IMR-90 (cell line): ENCODE results near the gene ABL2. TPM values are rescaled to one million over a fixed set of nuclear protein-coding genes. Genes with fewer than 3 reads are reported as not detected.

Experiments
- ATAC-seq: fragments of 200-7000 bp; cut with Tn5 transposase; 2 replicates; pipeline ENCODE4 v1.9.1; 2020; ENCODE audit warnings: low read depth, mild to moderate bottlenecking, moderate library complexity
- BruUV-seq: library from RNA; stranded (reverse); fragments of 400-500 nt; replicated peaks from 2 replicates; lab custom pipeline; 2021; lab: Mats Ljungman, UMichigan
- CTCF ChIA-PET: fragments of 300-600 bp; formaldehyde crosslinking; extraction: SDS; loops from one replicate; lab custom pipeline; 2021; ENCODE audit warnings: antibody characterized with exemption; lab: Yijun Ruan, JAX
- POLR2A ChIA-PET: fragments of 300-600 bp; sonication (Branson Sonifier 250); formaldehyde crosslinking; loops from one replicate; lab custom pipeline; 2022; ENCODE audit warnings: antibody characterized with exemption; ENCODE audit not compliant: unreplicated experiment; lab: Charles Lee
- DNase-seq: peaks from one replicate; pipeline ENCODE4 v3.0.0; 2013
- H2AFZ ChIP-seq: replicated peaks from 2 replicates; pipeline ENCODE3; 2013; ENCODE audit warnings: low read length, mild to moderate bottlenecking; ENCODE audit not compliant: poor library complexity
- H2AK5ac ChIP-seq: 2 replicates; pipeline ENCODE4 v1.6.1; 2013; ENCODE audit warnings: low read depth, low read length, inconsistent platforms
- H2AK9ac ChIP-seq: replicated peaks from 2 replicates; pipeline ENCODE3; 2013; ENCODE audit warnings: mild to moderate bottlenecking, low read depth, low read length, moderate library complexity; ENCODE audit not compliant: poor library complexity
- H2BK120ac ChIP-seq: 2 replicates; pipeline ENCODE4 v1.6.1; 2013; ENCODE audit warnings: low read depth, low read length, inconsistent platforms
- H2BK15ac ChIP-seq: 3 replicates; pipeline ENCODE4 v1.6.1; 2013; ENCODE audit warnings: low read depth, low read length, inconsistent platforms
- H2BK20ac ChIP-seq: 2 replicates; pipeline ENCODE4 v1.6.1; 2013; ENCODE audit warnings: low read depth, mild to moderate bottlenecking, inconsistent platforms, low read length, moderate library complexity
- H2BK5ac ChIP-seq: 2 replicates; pipeline ENCODE4 v1.6.1; 2013; ENCODE audit warnings: mild to moderate bottlenecking, low read depth, low read length, inconsistent platforms; ENCODE audit not compliant: poor library complexity, severe bottlenecking
- H3K14ac ChIP-seq: replicated peaks from 2 replicates; pipeline ENCODE4 v1.6.1; 2013; ENCODE audit warnings: low read depth, low read length, inconsistent platforms
- H3K18ac ChIP-seq: 2 replicates; pipeline ENCODE4 v1.6.1; 2013; ENCODE audit warnings: low read depth, low read length, control low read depth
- H3K23ac ChIP-seq: 2 replicates; pipeline ENCODE4 v1.6.1; 2013; ENCODE audit warnings: low read depth, low read length, inconsistent platforms
- H3K27ac ChIP-seq: 2 replicates; pipeline ENCODE4 v1.5.1; 2013; ENCODE audit warnings: mild to moderate bottlenecking, control low read depth, low read length; ENCODE audit not compliant: insufficient read depth
- H3K27me3 ChIP-seq: 2 replicates; pipeline ENCODE4 v1.6.1; 2013; ENCODE audit warnings: low read length; ENCODE audit not compliant: control insufficient read depth, insufficient read depth
- H3K36me3 ChIP-seq: 2 replicates; pipeline ENCODE4 v1.6.1; 2013; ENCODE audit warnings: low read length, mixed read lengths; ENCODE audit not compliant: control insufficient read depth, insufficient read depth
- H3K4ac ChIP-seq: 2 replicates; pipeline ENCODE4 v1.6.1; 2013; ENCODE audit warnings: low read depth, low read length, inconsistent platforms
- H3K4me1 ChIP-seq: 2 replicates; pipeline ENCODE4 v1.6.1; 2013; ENCODE audit warnings: low read length, mixed read lengths; ENCODE audit not compliant: control insufficient read depth, insufficient read depth
- H3K4me2 ChIP-seq: 2 replicates; pipeline ENCODE4 v1.6.1; 2013; ENCODE audit warnings: low read depth, mild to moderate bottlenecking, control low read depth, low read length, moderate library complexity
- H3K4me3 ChIP-seq: 2 replicates; pipeline ENCODE4 v1.5.1; 2013; ENCODE audit warnings: low read depth, mild to moderate bottlenecking, control low read depth, low read length, moderate library complexity; ENCODE audit not compliant: insufficient read depth
- H3K56ac ChIP-seq: 2 replicates; pipeline ENCODE4 v1.6.1; 2013; ENCODE audit warnings: low read length, inconsistent platforms; ENCODE audit not compliant: insufficient read depth; ENCODE audit errors: extremely low read depth
- H3K79me1 ChIP-seq, 2 experiments: 2 replicates each; pipeline ENCODE4 v1.6.1; 2013; ENCODE audit warnings: low read length in 2 of 2, inconsistent platforms in 1 of 2, low read depth in 1 of 2
- H3K9ac ChIP-seq: 2 replicates; pipeline ENCODE4 v1.6.1; 2013; ENCODE audit warnings: low read depth, low read length, control low read depth
- H3K9me1 ChIP-seq: 2 replicates; pipeline ENCODE4 v1.6.1; 2013; ENCODE audit warnings: low read length, inconsistent platforms; ENCODE audit not compliant: insufficient read depth
- H3K9me3 ChIP-seq: 2 replicates; pipeline ENCODE4 v1.6.1; 2013; ENCODE audit warnings: low read length; ENCODE audit not compliant: control insufficient read depth, insufficient read depth
- H4K20me1 ChIP-seq: 2 replicates; pipeline ENCODE4 v1.6.1; 2013; ENCODE audit warnings: low read length, inconsistent platforms; ENCODE audit not compliant: insufficient read depth
- H4K5ac ChIP-seq: 2 replicates; pipeline ENCODE4 v1.6.1; 2013; ENCODE audit warnings: mild to moderate bottlenecking, low read depth, low read length, control low read depth
- H4K8ac ChIP-seq, 2 experiments: 2 replicates each; pipeline ENCODE4 v1.6.1; 2013; ENCODE audit warnings: low read depth in 2 of 2, low read length in 2 of 2, control low read depth in 1 of 2, inconsistent platforms in 1 of 2
- H4K91ac ChIP-seq: 2 replicates; pipeline ENCODE4 v1.6.1; 2013; ENCODE audit warnings: low read depth, low read length, inconsistent platforms; ENCODE audit not compliant: insufficient read depth
- BHLHE40 ChIP-seq: fragments of 150-350 bp; IDR thresholded peaks from 2 replicates; pipeline ENCODE4 v1.6.1; 2016; ENCODE audit warnings: mild to moderate bottlenecking, low read depth, low read length
- FOS ChIP-seq: fragments of 150-350 bp; IDR thresholded peaks from 2 replicates; pipeline ENCODE4 v1.6.1; 2016; ENCODE audit warnings: low read depth, low read length
- MXI1 ChIP-seq: IDR thresholded peaks from 2 replicates; pipeline ENCODE4 v1.6.1; 2012; ENCODE audit warnings: low read depth, mild to moderate bottlenecking, low read length, moderate library complexity, borderline replicate concordance
- NFE2L2 ChIP-seq: fragments of 150-350 bp; IDR thresholded peaks from 2 replicates; pipeline ENCODE4 v1.6.1; 2016; ENCODE audit warnings: low read depth, mild to moderate bottlenecking, low read length
- RAD21 ChIP-seq: IDR thresholded peaks from 2 replicates; pipeline ENCODE4 v1.6.1; 2012; ENCODE audit warnings: low read length, improper control_type of control experiment
- RCOR1 ChIP-seq: IDR thresholded peaks from 2 replicates; pipeline ENCODE4 v1.6.1; 2012; ENCODE audit warnings: mild to moderate bottlenecking, low read length, improper control_type of control experiment; ENCODE audit not compliant: insufficient replicate concordance
- RFX5 ChIP-seq: IDR thresholded peaks from 2 replicates; pipeline ENCODE4 v1.8.0; 2012; ENCODE audit warnings: low read depth, mild to moderate bottlenecking, low read length, moderate library complexity
- SMC3 ChIP-seq: fragments of 150-350 bp; IDR thresholded peaks from 2 replicates; pipeline ENCODE4 v1.6.1; 2016; ENCODE audit warnings: low read depth, mild to moderate bottlenecking, antibody characterized with exemption, low read length, moderate library complexity
- USF2 ChIP-seq: fragments of 150-350 bp; IDR thresholded peaks from 2 replicates; pipeline ENCODE4 v1.6.1; 2017; ENCODE audit warnings: mild to moderate bottlenecking, antibody characterized with exemption, low read length, low read depth
- WGBS, 2 experiments: methylation state at CpG; one replicate each; pipeline versions ENCODE4 v1.1.5 to v1.1.7; 2013; ENCODE audit warnings: missing lambda C conversion rate in 2 of 2; ENCODE audit not compliant: insufficient read length in 1 of 2; ENCODE audit errors: extremely low coverage in 2 of 2; 5-methylcytosine and 5-hydroxymethylcytosine counted together
- dilution Hi-C: fragments of 300-500 bp; cut with HindIII; formaldehyde crosslinking; loops from one replicate; pipeline ENCODE4 v1.14.3; 2018; ENCODE audit warnings: low sequenced_read_pairs; ENCODE audit not compliant: unreplicated experiment
- in situ Hi-C: fragments of 300-500 bp; cut with MboI; formaldehyde crosslinking; loops from 3 replicates; pipeline ENCODE4 v1.14.3; 2019; ENCODE audit warnings: low sequenced_read_pairs, inconsistent platforms, mixed read lengths
- intact Hi-C: fragments of 100-400 bp; cut with micrococcal nuclease; formaldehyde crosslinking; loops from 2 replicates; pipeline ENCODE4 v1.10.0; 2022
- polyA plus RNA-seq, 3 experiments: library from polyadenylated mRNA; depleted of rRNA; stranded (reverse); fragments of >200 nt; gene quantifications; 2 replicates each; pipeline ENCODE4 v1.2.3, GENCODE V29; 2012; ENCODE audit warnings: low replicate concordance in 1 of 3
- total RNA-seq: library from RNA; depleted of rRNA; stranded (reverse); fragments of >200 nt; gene quantifications from 2 replicates; pipeline ENCODE4 v1.2.3, GENCODE V29; 2012
- TF ChIP-seq, protein P1 (sequence below): conservative IDR thresholded peaks from 2 replicates; pipeline ENCODE4 v1.5.1; 2012; ENCODE audit warnings: mild to moderate bottlenecking, low read depth, low read length, improper control_type of control experiment

The ABL2 gene
- total and polyA plus RNA-seq, 2 of the 4 experiments (the other 2 are of a cell fraction): 9.7 to 110 TPM

GRCh38 chr1:179208681-179209477 is 20.6 kb downstream of the ABL2 start:
- peaks cover 12 to 50% of the 10 kb centered on the region in 2 experiments; a peak in 3 of 4 replicates for H3K79me1 ChIP-seq
- no peaks in the 10 kb centered on the region for H3K9me3 ChIP-seq
- H3K9me1 ChIP-seq: peaks cover 5% of the 10 kb centered on the region
- no peak overlapping the region for H2BK20ac ChIP-seq
- H2BK15ac ChIP-seq: no peak overlapping the region
- no peak overlapping the region for H2AFZ ChIP-seq
- H2BK5ac ChIP-seq: no peak overlapping the region
- intact Hi-C loops (no loop called here), dilution Hi-C loops (no loop called here), in situ Hi-C loops (no loop called here)
- peaks cover 2% of the 10 kb centered on the region; the same call in 1 of the 2 replicates for H3K4me1 ChIP-seq
- DNase-seq (no peak), ATAC-seq (peak; percentile 21; the same call in 1 of the 2 replicates)
- H3K4ac ChIP-seq: no peak overlapping the region
- no peak overlapping the region for H3K4me2 ChIP-seq
- H3K56ac ChIP-seq: no peak overlapping the region
- no peak overlapping the region for H2BK120ac ChIP-seq
- H4K20me1 ChIP-seq: no peaks in the 10 kb centered on the region; the same call in none of the 2 replicates
- TF ChIP-seq USF2 (no peak), FOS (no peak), SMC3 (no peak), NFE2L2 (no peak), BHLHE40 (no peak), MXI1 (no peak), RFX5 (no peak), RAD21 (no peak), RCOR1 (no peak)
- TF ChIP-seq, protein P1, sequence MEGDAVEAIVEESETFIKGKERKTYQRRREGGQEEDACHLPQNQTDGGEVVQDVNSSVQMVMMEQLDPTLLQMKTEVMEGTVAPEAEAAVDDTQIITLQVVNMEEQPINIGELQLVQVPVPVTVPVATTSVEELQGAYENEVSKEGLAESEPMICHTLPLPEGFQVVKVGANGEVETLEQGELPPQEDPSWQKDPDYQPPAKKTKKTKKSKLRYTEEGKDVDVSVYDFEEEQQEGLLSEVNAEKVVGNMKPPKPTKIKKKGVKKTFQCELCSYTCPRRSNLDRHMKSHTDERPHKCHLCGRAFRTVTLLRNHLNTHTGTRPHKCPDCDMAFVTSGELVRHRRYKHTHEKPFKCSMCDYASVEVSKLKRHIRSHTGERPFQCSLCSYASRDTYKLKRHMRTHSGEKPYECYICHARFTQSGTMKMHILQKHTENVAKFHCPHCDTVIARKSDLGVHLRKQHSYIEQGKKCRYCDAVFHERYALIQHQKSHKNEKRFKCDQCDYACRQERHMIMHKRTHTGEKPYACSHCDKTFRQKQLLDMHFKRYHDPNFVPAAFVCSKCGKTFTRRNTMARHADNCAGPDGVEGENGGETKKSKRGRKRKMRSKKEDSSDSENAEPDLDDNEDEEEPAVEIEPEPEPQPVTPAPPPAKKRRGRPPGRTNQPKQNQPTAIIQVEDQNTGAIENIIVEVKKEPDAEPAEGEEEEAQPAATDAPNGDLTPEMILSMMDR: no peak
- H4K91ac ChIP-seq: no peak overlapping the region
- H3K4me3 ChIP-seq: no peak overlapping the region
- no peak overlapping the region for H3K14ac ChIP-seq
- H4K8ac ChIP-seq: no peak overlapping the region
- H3K23ac ChIP-seq: peak overlapping the region; percentile 96
- no peaks in the 10 kb centered on the region for H3K27me3 ChIP-seq
- no peak overlapping the region for H3K27ac ChIP-seq
- CTCF ChIA-PET: interaction anchor here (0.6 kb wide), 1 partner anchor 104 kb away, joined by 3 read pairs; no protein-coding TSS in a partner anchor
- POLR2A ChIA-PET: no interaction called here
- H3K9ac ChIP-seq: no peak overlapping the region
- no CpG with 5 or more reads among the region's 1 CpG for WGBS, 2 experiments
- no peak overlapping the region for H2AK5ac ChIP-seq
- no TSS peak for BruUV-seq
- no peak overlapping the region for H3K18ac ChIP-seq
- no peaks in the 10 kb centered on the region for H3K36me3 ChIP-seq
- no peak overlapping the region for H4K5ac ChIP-seq
- no peak overlapping the region for H2AK9ac ChIP-seq
